Endothelial cell of umbilical vein (primary cell): Measurements from ENCODE around the gene ZNF274. TPM values are rescaled to one million over a fixed set of nuclear protein-coding genes. Genes with fewer than 3 reads are reported as not detected.

ENCODE experiments used
- BruUV-seq: library from RNA; stranded (reverse); fragments of 400-500 nt; replicated peaks from 2 replicates; lab custom pipeline; 2021; lab: Mats Ljungman, UMichigan
- CTCF ChIA-PET: fragments of 300-600, 350-600 bp; sonication (Branson Sonifier 250); formaldehyde crosslinking; loops from one replicate; lab custom pipeline; 2021; ENCODE audit warnings: antibody characterized with exemption, inconsistent platforms; lab: Charles Lee
- POLR2A ChIA-PET: fragments of 300-600, 350-600 bp; sonication (Branson Sonifier 250); formaldehyde crosslinking; loops from one replicate; lab custom pipeline; 2021; ENCODE audit warnings: antibody characterized with exemption, inconsistent platforms; lab: Charles Lee
- DNase-seq: peaks from one replicate; pipeline ENCODE4 v3.0.0-alpha.2; 2011; ENCODE audit warnings: low read depth, low spot score
- FAIRE-seq: peaks from 2 replicates; lab custom pipeline; 2011; peaks lifted over from hg19 to GRCh38; lab: Jason Lieb, UNC
- H2AFZ ChIP-seq: 2 replicates; pipeline ENCODE4 v1.6.0; 2012; ENCODE audit warnings: low read depth, low read length, control low read depth, inconsistent platforms
- H3K27ac ChIP-seq: 2 replicates; pipeline ENCODE4 v1.5.1; 2011; ENCODE audit warnings: low read depth, mild to moderate bottlenecking, control low read depth, low read length, moderate library complexity; ENCODE audit not compliant: insufficient read depth
- H3K27me3 ChIP-seq, 2 experiments: 2 replicates each; pipeline versions ENCODE4 v1.6.0 to v1.6.1; 2011; ENCODE audit warnings: low read length in 2 of 2, mixed read lengths in 1 of 2; ENCODE audit not compliant: control insufficient read depth in 2 of 2, insufficient read depth in 2 of 2
- H3K36me3 ChIP-seq, 2 experiments: 2 replicates in 1 of 2; 3 replicates in 1 of 2; pipeline ENCODE4 v1.5.1; 2011; ENCODE audit warnings: low read length in 2 of 2, mild to moderate bottlenecking in 1 of 2, moderate library complexity in 1 of 2; ENCODE audit not compliant: control insufficient read depth in 2 of 2, insufficient read depth in 2 of 2; ENCODE audit errors: extremely low read depth in 1 of 2
- H3K4me1 ChIP-seq: 3 replicates; pipeline ENCODE4 v1.5.1; 2011; ENCODE audit warnings: mild to moderate bottlenecking, low read length; ENCODE audit not compliant: control insufficient read depth, insufficient read depth; ENCODE audit errors: extremely low read depth
- H3K4me2 ChIP-seq: 2 replicates; pipeline ENCODE4 v1.6.1; 2011; ENCODE audit warnings: low read length, control low read depth, mixed read lengths; ENCODE audit not compliant: insufficient read depth
- H3K4me3 ChIP-seq, 3 experiments: fragments of 200-600 bp in 1 of 3; sonication (generic), shearing (Covaris generic) in 1 of 3; replicated peaks in 1 of 3; 2 replicates each; pipeline ENCODE4 v1.5.1; 2011 to 2016; ENCODE audit warnings: control low read depth in 3 of 3, low read length in 3 of 3, mild to moderate bottlenecking in 2 of 3, inconsistent platforms in 1 of 3, low read depth in 1 of 3, moderate library complexity in 1 of 3; ENCODE audit not compliant: insufficient read depth in 1 of 3
- H3K79me2 ChIP-seq: 2 replicates; pipeline ENCODE4 v1.6.0; 2012; ENCODE audit warnings: low read length, inconsistent platforms; ENCODE audit not compliant: control insufficient read depth, insufficient read depth
- H3K9ac ChIP-seq: replicated peaks from 2 replicates; pipeline ENCODE3; 2011; ENCODE audit warnings: low read length, control low read depth; ENCODE audit not compliant: insufficient read depth; ENCODE audit errors: extremely low read depth
- H3K9me1 ChIP-seq: replicated peaks from 3 replicates; pipeline ENCODE4 v1.6.0; 2011; ENCODE audit warnings: mild to moderate bottlenecking, low read length; ENCODE audit not compliant: control insufficient read depth, insufficient read depth; ENCODE audit errors: extremely low read depth
- H3K9me3 ChIP-seq: replicated peaks from 2 replicates; pipeline ENCODE4 v1.5.1; 2012; ENCODE audit warnings: low read length, inconsistent platforms; ENCODE audit not compliant: control insufficient read depth, insufficient read depth
- H4K20me1 ChIP-seq: replicated peaks from 2 replicates; pipeline ENCODE3; 2011; ENCODE audit warnings: mild to moderate bottlenecking, low read length; ENCODE audit not compliant: control insufficient read depth, insufficient read depth; ENCODE audit errors: extremely low read depth
- CTCF ChIP-seq, 2 donors: IDR thresholded peaks; 1 replicate in 1 of 2; 2 replicates in 1 of 2; pipeline ENCODE4 v1.5.1; 2011; ENCODE audit warnings: low read length in 2 of 2, mild to moderate bottlenecking in 2 of 2, moderate library complexity in 2 of 2, control low read depth in 1 of 2, inconsistent platforms in 1 of 2, low read depth in 1 of 2; ENCODE audit not compliant: insufficient read depth in 1 of 2; ENCODE audit errors: extremely low read depth in 1 of 2
- EZH2 ChIP-seq: IDR thresholded peaks from 2 replicates; pipeline ENCODE4 v1.6.1; 2012; ENCODE audit warnings: borderline replicate concordance, low read depth, mild to moderate bottlenecking, moderate library complexity, low read length, inconsistent platforms; ENCODE audit not compliant: severe bottlenecking
- FOS ChIP-seq: IDR thresholded peaks from 2 replicates; pipeline ENCODE4 v1.6.1; 2011; ENCODE audit warnings: mild to moderate bottlenecking, low read length, moderate library complexity, borderline replicate concordance; ENCODE audit not compliant: insufficient read depth
- GATA2 ChIP-seq: IDR thresholded peaks from 2 replicates; pipeline ENCODE4 v1.7.0; 2011; ENCODE audit warnings: low read depth, mild to moderate bottlenecking, moderate library complexity, mixed read lengths, low read length; ENCODE audit not compliant: insufficient read length, insufficient read depth
- JUN ChIP-seq: IDR thresholded peaks from 2 replicates; pipeline ENCODE4 v1.6.1; 2011; ENCODE audit warnings: borderline replicate concordance, low read depth; ENCODE audit not compliant: insufficient read length, insufficient read depth
- MAX ChIP-seq: IDR thresholded peaks from 2 replicates; pipeline ENCODE4 v1.6.1; 2011; ENCODE audit not compliant: insufficient read depth, insufficient read length
- MYC ChIP-seq: IDR thresholded peaks from one replicate; pipeline ENCODE4 v1.6.1; 2011; ENCODE audit warnings: mild to moderate bottlenecking, low read depth, low read length
- POLR2A ChIP-seq: IDR thresholded peaks from 2 replicates; pipeline ENCODE4 v1.6.1; 2012; ENCODE audit warnings: low read depth, mild to moderate bottlenecking, control low read depth, low read length
- POLR2AphosphoS5 ChIP-seq: IDR thresholded peaks from 2 replicates; pipeline ENCODE4 v1.6.1; 2012; ENCODE audit warnings: low read depth, mild to moderate bottlenecking, control low read depth, low read length, moderate library complexity; ENCODE audit not compliant: insufficient read depth
- dilution Hi-C: fragments of 300-500 bp; cut with MboI; formaldehyde crosslinking; loops from one replicate; pipeline ENCODE4 v1.15.0; 2019; ENCODE audit warnings: low sequenced_read_pairs; ENCODE audit not compliant: extremely low pct_ligation_motif_present
- intact Hi-C: fragments of 100-400 bp; cut with micrococcal nuclease; formaldehyde crosslinking; loops from one replicate; pipeline ENCODE4 v1.10.0; 2022
- polyA plus RNA-seq, 4 experiments: library from polyadenylated mRNA; depleted of rRNA in 3 of 4; stranded (reverse) in 3 of 4; unstranded in 1 of 4; fragments of >200 nt; gene quantifications; 2 replicates each; pipeline versions ENCODE4 v1.2.1 to v1.2.3, GENCODE V29; 2011 to 2012; ENCODE audit warnings: missing spikeins in 1 of 4
- total RNA-seq: library from RNA; stranded (reverse); gene quantifications from 2 replicates; pipeline ENCODE4 v1.2.3, GENCODE V29; 2021

The ZNF274 gene
- total and polyA plus RNA-seq, 2 donors (not counting 3 experiments of a cell fraction or from before 2014, with no cell fraction given) = 10.1 to 18.3 TPM

GRCh38 chr19:58166708-58167280 lies 16.1 kb upstream of the ZNF274 start:
- TF ChIP-seq EZH2 (no peak), MAX (no peak), FOS (no peak), MYC (no peak), GATA2 (no peak), POLR2AphosphoS5 (no peak), JUN (no peak), CTCF (IDR thresholded peaks at IDR 0.05; ENCODE audit: extremely low read depth in 1 of 2, insufficient read depth in 1 of 2, low read depth in 1 of 2, low read length in 2 of 2) (no peak), POLR2A (no peak)
- no peaks in the 10 kb centered on the region for H4K20me1 ChIP-seq
- H2AFZ ChIP-seq = no peak overlapping the region
- ChIA-PET CTCF (interaction anchor here (0.6 kb wide), 1 partner anchor 659 kb away, joined by 3 read pairs; no protein-coding TSS in a partner anchor), POLR2A (no interaction called here)
- no peak overlapping the region for H3K9ac ChIP-seq
- H3K79me2 ChIP-seq = no peaks in the 10 kb centered on the region
- DNase-seq = no peak
- FAIRE-seq = no peak
- BruUV-seq = no TSS peak
- dilution Hi-C loops = no loop called here
- no peaks in the 10 kb centered on the region for H3K4me1 ChIP-seq
- H3K36me3 ChIP-seq = no peaks in the 10 kb centered on the region
- H3K4me3 ChIP-seq = no peak overlapping the region
- H3K9me3 ChIP-seq = peaks cover 8% of the 10 kb centered on the region
- no peaks in the 10 kb centered on the region for H3K9me1 ChIP-seq
- H3K4me2 ChIP-seq = no peak overlapping the region
- no peak overlapping the region for H3K27ac ChIP-seq
- intact Hi-C loops = no loop called here
- no peaks in the 10 kb centered on the region for H3K27me3 ChIP-seq
